Activated T-helper 17 cell treated with anti-CD3 and anti-CD28 coated beads, Interleukin-2, amount 50 U/mL, for 72 hours (primary cell): ENCODE data around the gene PLXNB1. TPM values are rescaled to one million over a fixed set of nuclear protein-coding genes. Genes with fewer than 3 reads are reported as not detected.

Source experiments
- ATAC-seq: fragments of 150-1000 bp; cut with Tn5 transposase; replicated peaks from 2 replicates; pipeline ENCODE4 v1.10.0; 2021; ENCODE audit warnings: mild to moderate bottlenecking, moderate library complexity
- H3K27ac Mint-ChIP-seq: one replicate; pipeline ENCODE4 v1.8.0; 2022; ENCODE audit warnings: mixed read lengths
- H3K27me3 Mint-ChIP-seq: one replicate; pipeline ENCODE4 v1.8.0; 2022; ENCODE audit warnings: mixed read lengths
- H3K36me3 Mint-ChIP-seq: one replicate; pipeline ENCODE4 v1.8.0; 2022; ENCODE audit warnings: low read depth, mild to moderate bottlenecking, mixed read lengths
- H3K4me1 Mint-ChIP-seq: one replicate; pipeline ENCODE4 v1.8.0; 2022; ENCODE audit warnings: mixed read lengths
- H3K4me3 Mint-ChIP-seq: one replicate; pipeline ENCODE4 v1.8.0; 2022; ENCODE audit warnings: mild to moderate bottlenecking, mixed read lengths
- H3K9me3 Mint-ChIP-seq: one replicate; pipeline ENCODE4 v1.8.0; 2022; ENCODE audit warnings: mixed read lengths
- total RNA-seq, 2 donors: library from RNA; stranded (reverse); gene quantifications; one replicate each; pipeline ENCODE4 v1.2.3, GENCODE V29; 2022

The PLXNB1 gene
- total RNA-seq, 2 donors from 2014 or later = 3.5 to 3.8 TPM

GRCh38 chr3:48422681-48423080 is 7.2 kb downstream of the PLXNB1 start:
- no peaks in the 10 kb centered on the region for H3K36me3 Mint-ChIP-seq
- H3K9me3 Mint-ChIP-seq = no peaks in the 10 kb centered on the region
- no peak for ATAC-seq
- H3K4me3 Mint-ChIP-seq = no peak overlapping the region
- no peak overlapping the region for H3K27ac Mint-ChIP-seq
- no peaks in the 10 kb centered on the region for H3K27me3 Mint-ChIP-seq
- no peaks in the 10 kb centered on the region for H3K4me1 Mint-ChIP-seq

GRCh38 chr3:48422272-48422671 is 7.6 kb downstream of the PLXNB1 start:
- Mint-ChIP-seq H3K4me3 (no peak overlapping the region), H3K9me3 (no peaks in the 10 kb centered on the region), H3K4me1 (no peaks in the 10 kb centered on the region), H3K36me3 (no peaks in the 10 kb centered on the region), H3K27me3 (no peaks in the 10 kb centered on the region), H3K27ac (no peak overlapping the region)
- no peak for ATAC-seq

- Mint-ChIP-seq H3K9me3 (no peaks in the 10 kb centered on the region), H3K4me1 (no peaks in the 10 kb centered on the region), H3K4me3 (no peak overlapping the region), H3K27ac (no peak overlapping the region), H3K36me3 (no peaks in the 10 kb centered on the region), H3K27me3 (no peaks in the 10 kb centered on the region)
- ATAC-seq = no peak
Measured at GRCh38 chr3:48420561-48420960, 9.3 kb downstream of the PLXNB1 start.

- H3K9me3 Mint-ChIP-seq = no peaks in the 10 kb centered on the region
- H3K36me3 Mint-ChIP-seq = no peaks in the 10 kb centered on the region
- H3K27ac Mint-ChIP-seq = no peak overlapping the region
- H3K27me3 Mint-ChIP-seq = no peaks in the 10 kb centered on the region
- ATAC-seq = no peak
- H3K4me1 Mint-ChIP-seq = no peaks in the 10 kb centered on the region
- no peak overlapping the region for H3K4me3 Mint-ChIP-seq
Measured at GRCh38 chr3:48419597-48419996, 10.3 kb downstream of the PLXNB1 start.

GRCh38 chr3:48419149-48419548 is 10.7 kb downstream of the PLXNB1 start:
- Mint-ChIP-seq H3K4me3 (no peak overlapping the region), H3K27me3 (no peaks in the 10 kb centered on the region), H3K4me1 (no peaks in the 10 kb centered on the region), H3K27ac (no peak overlapping the region), H3K36me3 (no peaks in the 10 kb centered on the region), H3K9me3 (no peaks in the 10 kb centered on the region)
- no peak for ATAC-seq

- no peak overlapping the region for H3K27ac Mint-ChIP-seq
- no peaks in the 10 kb centered on the region for H3K9me3 Mint-ChIP-seq
- no peaks in the 10 kb centered on the region for H3K4me1 Mint-ChIP-seq
- H3K27me3 Mint-ChIP-seq = no peaks in the 10 kb centered on the region
- H3K4me3 Mint-ChIP-seq = no peak overlapping the region
- no peak for ATAC-seq
- H3K36me3 Mint-ChIP-seq = no peaks in the 10 kb centered on the region
Measured at GRCh38 chr3:48418651-48419050, 11.2 kb downstream of the PLXNB1 start.

GRCh38 chr3:48418140-48418539 is 11.7 kb downstream of the PLXNB1 start:
- H3K27ac Mint-ChIP-seq = no peak overlapping the region
- H3K9me3 Mint-ChIP-seq = no peaks in the 10 kb centered on the region
- no peak for ATAC-seq
- H3K36me3 Mint-ChIP-seq = no peaks in the 10 kb centered on the region
- H3K4me1 Mint-ChIP-seq = no peaks in the 10 kb centered on the region
- no peak overlapping the region for H3K4me3 Mint-ChIP-seq
- no peaks in the 10 kb centered on the region for H3K27me3 Mint-ChIP-seq

GRCh38 chr3:48417529-48418108 is 12.3 kb downstream of the PLXNB1 start:
- Mint-ChIP-seq H3K27me3 (no peaks in the 10 kb centered on the region), H3K4me1 (no peaks in the 10 kb centered on the region), H3K36me3 (no peaks in the 10 kb centered on the region), H3K9me3 (no peaks in the 10 kb centered on the region), H3K27ac (no peak overlapping the region), H3K4me3 (no peak overlapping the region)
- ATAC-seq = no peak

GRCh38 chr3:48416546-48416945 is 13.3 kb downstream of the PLXNB1 start:
- Mint-ChIP-seq H3K4me3 (no peak overlapping the region), H3K36me3 (no peaks in the 10 kb centered on the region), H3K9me3 (no peaks in the 10 kb centered on the region), H3K27ac (no peak overlapping the region), H3K27me3 (no peaks in the 10 kb centered on the region), H3K4me1 (no peaks in the 10 kb centered on the region)
- ATAC-seq = no peak

- no peak overlapping the region for H3K27ac Mint-ChIP-seq
- H3K9me3 Mint-ChIP-seq = no peaks in the 10 kb centered on the region
- no peaks in the 10 kb centered on the region for H3K4me1 Mint-ChIP-seq
- no peak overlapping the region for H3K4me3 Mint-ChIP-seq
- no peak for ATAC-seq
- H3K27me3 Mint-ChIP-seq = no peaks in the 10 kb centered on the region
- H3K36me3 Mint-ChIP-seq = no peaks in the 10 kb centered on the region
Measured at GRCh38 chr3:48416091-48416505, 13.8 kb downstream of the PLXNB1 start.

- no peaks in the 10 kb centered on the region for H3K4me1 Mint-ChIP-seq
- no peak for ATAC-seq
- H3K4me3 Mint-ChIP-seq = no peak overlapping the region
- H3K36me3 Mint-ChIP-seq = no peaks in the 10 kb centered on the region
- H3K9me3 Mint-ChIP-seq = no peaks in the 10 kb centered on the region
- H3K27me3 Mint-ChIP-seq = no peaks in the 10 kb centered on the region
- H3K27ac Mint-ChIP-seq = no peak overlapping the region
Measured at GRCh38 chr3:48415251-48415953, 14.5 kb downstream of the PLXNB1 start.

GRCh38 chr3:48414376-48415250 is 15.3 kb downstream of the PLXNB1 start:
- no peaks in the 10 kb centered on the region for H3K27me3 Mint-ChIP-seq
- no peaks in the 10 kb centered on the region for H3K9me3 Mint-ChIP-seq
- no peaks in the 10 kb centered on the region for H3K36me3 Mint-ChIP-seq
- H3K4me1 Mint-ChIP-seq = no peaks in the 10 kb centered on the region
- no peak overlapping the region for H3K4me3 Mint-ChIP-seq
- ATAC-seq = no peak
- H3K27ac Mint-ChIP-seq = no peak overlapping the region

GRCh38 chr3:48413611-48414010 is 16.3 kb downstream of the PLXNB1 start:
- H3K36me3 Mint-ChIP-seq = no peaks in the 10 kb centered on the region
- no peaks in the 10 kb centered on the region for H3K4me1 Mint-ChIP-seq
- H3K9me3 Mint-ChIP-seq = no peaks in the 10 kb centered on the region
- H3K27ac Mint-ChIP-seq = no peak overlapping the region
- no peaks in the 10 kb centered on the region for H3K27me3 Mint-ChIP-seq
- no peak overlapping the region for H3K4me3 Mint-ChIP-seq
- no peak for ATAC-seq

GRCh38 chr3:48413086-48413485 is 16.8 kb downstream of the PLXNB1 start:
- H3K27me3 Mint-ChIP-seq = no peaks in the 10 kb centered on the region
- no peak overlapping the region for H3K27ac Mint-ChIP-seq
- ATAC-seq = no peak
- no peak overlapping the region for H3K4me3 Mint-ChIP-seq
- H3K36me3 Mint-ChIP-seq = no peaks in the 10 kb centered on the region
- no peaks in the 10 kb centered on the region for H3K9me3 Mint-ChIP-seq
- no peaks in the 10 kb centered on the region for H3K4me1 Mint-ChIP-seq
